ENCODE data around the gene ZFR2.

DNA sequence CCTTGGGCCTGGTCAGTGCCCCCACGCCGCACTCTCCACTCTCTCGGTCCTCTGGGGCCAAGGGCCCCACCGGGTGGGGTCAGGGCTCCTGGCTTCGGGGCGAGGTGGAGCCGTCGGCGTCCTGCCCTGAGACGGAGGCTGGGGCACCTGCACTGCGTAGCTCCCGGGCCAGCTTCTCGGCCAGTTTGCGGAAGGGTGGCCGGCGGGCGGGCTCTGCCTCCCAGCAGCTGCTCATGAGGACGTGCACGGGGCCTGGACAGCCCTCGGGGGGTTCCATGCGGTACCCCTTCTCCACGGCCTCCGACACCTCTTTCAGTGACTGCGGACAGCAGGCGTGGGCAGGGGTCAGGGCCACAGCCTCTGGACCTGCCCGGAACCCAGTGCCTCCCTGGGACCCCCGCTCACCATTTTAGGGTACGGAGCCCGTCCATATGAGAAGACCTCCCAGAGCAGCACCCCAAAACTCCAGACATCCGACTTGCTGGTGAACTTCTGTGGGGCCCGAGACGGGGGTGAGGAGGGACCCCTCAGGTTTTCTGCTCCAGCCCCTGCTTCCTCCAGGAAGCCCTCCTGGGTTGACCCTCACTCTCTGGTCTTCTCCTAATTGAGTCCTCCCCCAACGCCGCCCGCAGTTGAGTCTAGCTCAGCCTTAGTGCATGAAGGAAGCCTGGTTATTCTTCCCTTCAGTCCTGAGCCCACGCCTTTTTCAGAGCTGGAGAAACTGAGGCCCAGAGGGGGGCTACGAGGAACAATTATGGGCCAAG lies 90.6 kb downstream of the ZFR2 start:
- TF ChIP-seq, protein P1, sequence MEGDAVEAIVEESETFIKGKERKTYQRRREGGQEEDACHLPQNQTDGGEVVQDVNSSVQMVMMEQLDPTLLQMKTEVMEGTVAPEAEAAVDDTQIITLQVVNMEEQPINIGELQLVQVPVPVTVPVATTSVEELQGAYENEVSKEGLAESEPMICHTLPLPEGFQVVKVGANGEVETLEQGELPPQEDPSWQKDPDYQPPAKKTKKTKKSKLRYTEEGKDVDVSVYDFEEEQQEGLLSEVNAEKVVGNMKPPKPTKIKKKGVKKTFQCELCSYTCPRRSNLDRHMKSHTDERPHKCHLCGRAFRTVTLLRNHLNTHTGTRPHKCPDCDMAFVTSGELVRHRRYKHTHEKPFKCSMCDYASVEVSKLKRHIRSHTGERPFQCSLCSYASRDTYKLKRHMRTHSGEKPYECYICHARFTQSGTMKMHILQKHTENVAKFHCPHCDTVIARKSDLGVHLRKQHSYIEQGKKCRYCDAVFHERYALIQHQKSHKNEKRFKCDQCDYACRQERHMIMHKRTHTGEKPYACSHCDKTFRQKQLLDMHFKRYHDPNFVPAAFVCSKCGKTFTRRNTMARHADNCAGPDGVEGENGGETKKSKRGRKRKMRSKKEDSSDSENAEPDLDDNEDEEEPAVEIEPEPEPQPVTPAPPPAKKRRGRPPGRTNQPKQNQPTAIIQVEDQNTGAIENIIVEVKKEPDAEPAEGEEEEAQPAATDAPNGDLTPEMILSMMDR (IDR thresholded peaks at IDR 0.05) = no peak
- TF ChIP-seq POLR2A (IDR thresholded peaks at IDR 0.05) = no peak

Measured in tibial nerve (tissue), 3 donors.